ENCODE data around the gene MMP14.

GRCh38 chr14:22812744-22813143 is 23.6 kb upstream of the MMP14 start:
- TF ChIP-seq, protein P1, sequence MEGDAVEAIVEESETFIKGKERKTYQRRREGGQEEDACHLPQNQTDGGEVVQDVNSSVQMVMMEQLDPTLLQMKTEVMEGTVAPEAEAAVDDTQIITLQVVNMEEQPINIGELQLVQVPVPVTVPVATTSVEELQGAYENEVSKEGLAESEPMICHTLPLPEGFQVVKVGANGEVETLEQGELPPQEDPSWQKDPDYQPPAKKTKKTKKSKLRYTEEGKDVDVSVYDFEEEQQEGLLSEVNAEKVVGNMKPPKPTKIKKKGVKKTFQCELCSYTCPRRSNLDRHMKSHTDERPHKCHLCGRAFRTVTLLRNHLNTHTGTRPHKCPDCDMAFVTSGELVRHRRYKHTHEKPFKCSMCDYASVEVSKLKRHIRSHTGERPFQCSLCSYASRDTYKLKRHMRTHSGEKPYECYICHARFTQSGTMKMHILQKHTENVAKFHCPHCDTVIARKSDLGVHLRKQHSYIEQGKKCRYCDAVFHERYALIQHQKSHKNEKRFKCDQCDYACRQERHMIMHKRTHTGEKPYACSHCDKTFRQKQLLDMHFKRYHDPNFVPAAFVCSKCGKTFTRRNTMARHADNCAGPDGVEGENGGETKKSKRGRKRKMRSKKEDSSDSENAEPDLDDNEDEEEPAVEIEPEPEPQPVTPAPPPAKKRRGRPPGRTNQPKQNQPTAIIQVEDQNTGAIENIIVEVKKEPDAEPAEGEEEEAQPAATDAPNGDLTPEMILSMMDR (conservative IDR thresholded peaks at IDR 0.05): no peak
- TF ChIP-seq ZFX (IDR thresholded peaks at IDR 0.05): no peak

Measured in C4-2B (cell line).